ENCODE data around the gene ADGRV1. TPM values are rescaled to one million over a fixed set of nuclear protein-coding genes. Genes with fewer than 3 reads are reported as not detected.

Gene ADGRV1
- total and polyA plus RNA-seq, 9 of the 15 experiments (the other 6 are each of a cell fraction or from before 2014, with no cell fraction given) = 21.7 to 156 (median 58.2) TPM

GRCh38 chr5:90529939-90530677, 28.5 kb upstream of the ADGRV1 start (continued):
- TF ChIP-seq MEIS2 (IDR thresholded peaks at IDR 0.05; ENCODE audit: partially characterized antibody) = no peak
- TF ChIP-seq MYC (IDR thresholded peaks at IDR 0.05; ENCODE audit: low read depth, low read length) = peak; percentile 32; the same call in 1 of the 2 replicates
- TF ChIP-seq MYC (CRISPR knock-in tag; IDR thresholded peaks at IDR 0.05; ENCODE audit: borderline replicate concordance, low read depth) = no peak
- TF ChIP-seq CBX1 (IDR thresholded peaks at IDR 0.05; ENCODE audit: low read depth) = 0 out of 2 replicates have a peak, but pooled peaks have one; percentile 12
- TF ChIP-seq ZNF253 (CRISPR knock-in tag; conservative IDR thresholded peaks at IDR 0.05) = no peak
- no peak for TF ChIP-seq CHCHD3 (CRISPR knock-in tag; IDR thresholded peaks at IDR 0.05)
- peak; percentile 55; the same call in 1 of the 2 replicates for TF ChIP-seq REST (IDR thresholded peaks at IDR 0.05; ENCODE audit: borderline replicate concordance)
- TF ChIP-seq REST (CRISPR knock-in tag; IDR thresholded peaks at IDR 0.05; ENCODE audit: low read depth) = no peak
- no peak for TF ChIP-seq CCAR2 (IDR thresholded peaks at IDR 0.05; ENCODE audit: low read depth, low read length)
- no peak for TF ChIP-seq ZNF133 (CRISPR knock-in tag; IDR thresholded peaks at IDR 0.05)

All from K562 (cell line).